Erythroblast (primary cell): ENCODE results near the gene SWT1.

Experiments
- GATA1 ChIP-seq: IDR thresholded peaks from 2 replicates; pipeline ENCODE4 v1.6.1; 2011; ENCODE audit warnings: low read depth, mild to moderate bottlenecking, control low read depth, low read length, moderate library complexity
- POLR2A ChIP-seq: IDR thresholded peaks from 2 replicates; pipeline ENCODE4 v1.6.1; 2011; ENCODE audit warnings: mild to moderate bottlenecking, low read length

DNA sequence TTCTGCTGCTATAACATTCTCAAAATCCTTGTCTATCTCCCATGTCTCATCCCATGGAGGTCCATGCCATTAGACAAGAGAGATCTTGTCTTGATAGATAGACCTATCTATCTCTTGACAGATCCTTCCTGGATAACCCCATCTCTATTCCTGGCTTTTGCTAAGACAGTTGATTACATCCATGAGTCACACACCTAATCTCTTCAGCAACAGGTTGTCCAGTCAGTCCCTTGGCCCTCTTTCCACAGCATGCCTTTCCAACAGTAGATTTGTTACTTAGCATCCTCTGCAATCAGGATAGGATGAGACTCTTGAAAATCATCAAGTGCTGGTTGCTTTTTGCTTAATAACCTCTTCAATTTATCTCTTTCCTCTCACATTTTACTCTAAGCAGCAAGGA lies 46.8 kb upstream of the SWT1 start:
- no peak for TF ChIP-seq POLR2A
- TF ChIP-seq GATA1: no peak
